Panc1 (cell line): Measurements from ENCODE around the gene SCAMP4. TPM values are rescaled to one million over a fixed set of nuclear protein-coding genes. Genes with fewer than 3 reads are reported as not detected.

ENCODE experiments used
- ATAC-seq: fragments of 200-7000 bp; cut with Tn5 transposase; 2 replicates; pipeline ENCODE4 v1.9.1; 2020; ENCODE audit warnings: mild to moderate bottlenecking, moderate library complexity
- BruUV-seq: library from RNA; stranded (reverse); fragments of 400-500 nt; replicated peaks from 2 replicates; lab custom pipeline; 2021; lab: Mats Ljungman, UMichigan
- CTCF ChIA-PET: fragments of 300-600 bp; sonication (Branson Sonifier 250); formaldehyde crosslinking; loops from one replicate; lab custom pipeline; 2022; ENCODE audit warnings: antibody characterized with exemption; lab: Charles Lee
- POLR2A ChIA-PET: fragments of 300-600 bp; sonication (Branson Sonifier 250); formaldehyde crosslinking; loops from one replicate; lab custom pipeline; 2022; ENCODE audit warnings: antibody characterized with exemption; lab: Charles Lee
- DNase-seq: peaks from one replicate; pipeline ENCODE4 v3.0.0-alpha.2; 2010; ENCODE audit warnings: low read depth, low spot score
- H3K27ac ChIP-seq: 2 replicates; pipeline ENCODE4 v1.5.1; 2011; ENCODE audit warnings: mild to moderate bottlenecking, low read length, inconsistent platforms
- H3K27me3 ChIP-seq: fragments of 200-500 bp; sonication (Bioruptor generic); 2 replicates; pipeline ENCODE4 v1.6.0; 2014; ENCODE audit warnings: low read length, inconsistent platforms; ENCODE audit not compliant: control insufficient read depth, insufficient read depth
- H3K36me3 ChIP-seq: fragments of 200-500 bp; sonication (Bioruptor generic); 2 replicates; pipeline ENCODE4 v1.5.1; 2014; ENCODE audit warnings: inconsistent platforms, mild to moderate bottlenecking, low read length, moderate library complexity; ENCODE audit not compliant: control insufficient read depth, insufficient read depth
- H3K4me1 ChIP-seq: 2 replicates; pipeline ENCODE4 v1.5.1; 2011; ENCODE audit warnings: inconsistent platforms, mild to moderate bottlenecking, low read length, moderate library complexity; ENCODE audit not compliant: control insufficient read depth, insufficient read depth
- H3K4me3 ChIP-seq, 2 experiments: 2 replicates each; pipeline ENCODE4 v1.5.1; 2011 to 2012; ENCODE audit warnings: low read depth in 2 of 2, low read length in 2 of 2, mild to moderate bottlenecking in 2 of 2, inconsistent platforms in 1 of 2, moderate library complexity in 1 of 2
- H3K9me3 ChIP-seq: fragments of 200-500 bp; sonication (Bioruptor generic); 2 replicates; pipeline ENCODE4 v1.5.1; 2014; ENCODE audit warnings: low read depth, mild to moderate bottlenecking, inconsistent platforms, low read length, moderate library complexity; ENCODE audit not compliant: control insufficient read depth, insufficient read depth
- POLR2AphosphoS5 ChIP-seq: IDR thresholded peaks from 2 replicates; pipeline ENCODE4 v1.6.1; 2012; ENCODE audit warnings: mild to moderate bottlenecking, low read depth, low read length, moderate library complexity
- SIN3A ChIP-seq: IDR thresholded peaks from 2 replicates; pipeline ENCODE4 v1.6.1; 2012; ENCODE audit warnings: low read depth, mild to moderate bottlenecking, low read length, moderate library complexity, borderline replicate concordance; ENCODE audit not compliant: insufficient read depth
- TCF7L2 ChIP-seq: IDR thresholded peaks from 2 replicates; pipeline ENCODE4 v1.6.1; 2011; ENCODE audit warnings: mild to moderate bottlenecking, low read depth, low read length, inconsistent platforms
- in situ Hi-C: cut with HindIII; loops from 2 replicates; pipeline ENCODE4 v1.10.0; 2016; ENCODE audit warnings: low sequenced_read_pairs, low pct_unique_long_range_greater_than_20kb
- intact Hi-C: fragments of 100-400 bp; cut with micrococcal nuclease; formaldehyde crosslinking; loops from one replicate; pipeline ENCODE4 v1.10.0; 2022; ENCODE audit not compliant: unreplicated experiment
- total RNA-seq: library from RNA; stranded (reverse); gene quantifications from one replicate; pipeline ENCODE4 v1.2.1, GENCODE V29; 2021; ENCODE audit not compliant: unreplicated experiment
- TF ChIP-seq, protein P1 (sequence below): fragments of 450-650 bp; IDR thresholded peaks from 2 replicates; pipeline ENCODE4 v1.5.1; 2017; ENCODE audit warnings: mild to moderate bottlenecking
- TF ChIP-seq, protein P2 (sequence below), 2 experiments: IDR thresholded peaks; 2 replicates each; pipeline ENCODE4 v1.6.1; 2011 to 2012; ENCODE audit warnings: low read depth in 2 of 2, control low read depth in 1 of 2, low read length in 1 of 2, mild to moderate bottlenecking in 1 of 2, moderate library complexity in 1 of 2; ENCODE audit not compliant: insufficient read depth in 1 of 2

The SCAMP4 gene
- total RNA-seq, 1 experiment from 2014 or later = 98.4 TPM

DNA sequence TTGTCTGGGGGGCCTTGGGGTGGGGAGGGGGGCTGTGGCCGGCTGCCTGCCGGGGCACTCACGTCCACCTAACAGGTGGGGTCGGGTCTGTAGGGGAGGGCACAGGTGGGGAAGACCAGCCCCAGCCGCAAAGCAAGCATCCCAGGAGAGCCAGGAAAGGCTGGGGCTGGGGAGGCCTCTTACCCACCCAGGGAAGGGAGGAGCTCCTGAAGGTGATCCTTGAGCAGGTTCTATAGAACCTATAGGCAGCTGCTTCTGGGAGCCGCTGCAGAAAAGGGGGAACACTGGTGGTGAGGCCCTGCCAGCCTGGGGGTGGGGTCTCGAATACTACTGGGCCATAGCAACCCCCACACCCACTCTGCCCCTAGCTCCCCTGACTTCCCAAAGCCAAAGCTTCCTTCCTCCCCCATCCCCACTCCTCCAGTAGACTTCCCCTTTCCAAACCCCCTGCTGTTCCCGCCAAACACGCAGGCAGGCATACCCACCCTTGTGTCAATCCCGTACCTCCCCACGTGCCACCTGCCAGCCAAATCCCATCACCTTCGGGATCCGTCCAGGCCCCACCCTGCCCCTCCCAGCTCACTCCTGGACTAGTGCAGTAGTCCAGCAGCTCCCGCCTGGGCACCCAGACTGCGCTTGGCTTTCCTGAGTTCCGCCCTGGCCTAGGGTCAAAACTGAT, 47.4 kb upstream of the SCAMP4 start:
- intact Hi-C loops = no loop called here
- TF ChIP-seq TCF7L2 = no peak
- TF ChIP-seq, protein P1, sequence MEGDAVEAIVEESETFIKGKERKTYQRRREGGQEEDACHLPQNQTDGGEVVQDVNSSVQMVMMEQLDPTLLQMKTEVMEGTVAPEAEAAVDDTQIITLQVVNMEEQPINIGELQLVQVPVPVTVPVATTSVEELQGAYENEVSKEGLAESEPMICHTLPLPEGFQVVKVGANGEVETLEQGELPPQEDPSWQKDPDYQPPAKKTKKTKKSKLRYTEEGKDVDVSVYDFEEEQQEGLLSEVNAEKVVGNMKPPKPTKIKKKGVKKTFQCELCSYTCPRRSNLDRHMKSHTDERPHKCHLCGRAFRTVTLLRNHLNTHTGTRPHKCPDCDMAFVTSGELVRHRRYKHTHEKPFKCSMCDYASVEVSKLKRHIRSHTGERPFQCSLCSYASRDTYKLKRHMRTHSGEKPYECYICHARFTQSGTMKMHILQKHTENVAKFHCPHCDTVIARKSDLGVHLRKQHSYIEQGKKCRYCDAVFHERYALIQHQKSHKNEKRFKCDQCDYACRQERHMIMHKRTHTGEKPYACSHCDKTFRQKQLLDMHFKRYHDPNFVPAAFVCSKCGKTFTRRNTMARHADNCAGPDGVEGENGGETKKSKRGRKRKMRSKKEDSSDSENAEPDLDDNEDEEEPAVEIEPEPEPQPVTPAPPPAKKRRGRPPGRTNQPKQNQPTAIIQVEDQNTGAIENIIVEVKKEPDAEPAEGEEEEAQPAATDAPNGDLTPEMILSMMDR = no peak

DNA sequence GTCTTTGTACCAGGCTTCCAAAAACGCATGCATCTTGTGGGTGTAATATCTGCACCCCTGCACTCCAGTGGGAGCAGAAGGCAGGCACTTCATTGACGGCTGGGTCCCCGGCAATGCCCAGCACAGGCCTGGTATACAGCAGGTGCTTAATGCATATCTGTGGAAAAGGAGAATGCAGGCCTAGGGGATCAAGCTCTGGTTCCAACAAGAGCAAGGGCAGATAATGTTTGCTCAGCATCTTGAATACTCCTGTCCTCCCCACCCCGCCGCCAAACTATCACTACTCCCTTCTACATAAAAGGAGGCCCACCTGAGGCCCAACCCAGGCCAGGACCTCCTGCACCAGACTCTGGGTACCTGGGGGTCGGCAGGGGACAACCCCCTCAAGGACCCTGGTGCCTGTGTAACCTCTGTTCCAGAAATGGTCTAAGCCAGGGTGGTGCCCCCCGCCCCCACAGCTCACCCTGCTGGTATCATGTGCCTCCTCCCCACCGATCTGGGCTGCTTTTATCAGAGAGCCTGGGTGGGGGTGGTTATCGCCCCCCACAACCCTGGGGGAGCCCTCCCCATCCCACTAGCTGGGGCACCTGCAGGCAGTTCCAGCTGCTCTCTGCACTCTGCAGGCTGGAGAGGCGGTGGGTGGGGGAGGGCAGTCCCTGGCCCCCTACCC, 46.7 kb upstream of the SCAMP4 start:
- in situ Hi-C loops (no loop called here), intact Hi-C loops (no loop called here)
- no TSS peak for BruUV-seq
- peak overlapping the region in 1 of 2 experiments; percentile 76; a peak in 1 of 4 replicates for H3K4me3 ChIP-seq
- H3K27me3 ChIP-seq = no peaks in the 10 kb centered on the region
- peaks cover 32% of the 10 kb centered on the region for H3K4me1 ChIP-seq
- DNase-seq (no peak), ATAC-seq (no peak)
- ChIA-PET POLR2A (no interaction called here), CTCF (interaction anchor here (0.6 kb wide), 1 partner anchor 15 kb away, joined by 7 read pairs; no protein-coding TSS in a partner anchor)
- H3K27ac ChIP-seq = peak overlapping the region; percentile 77; the same call in 1 of the 2 replicates
- TF ChIP-seq, protein P2, sequence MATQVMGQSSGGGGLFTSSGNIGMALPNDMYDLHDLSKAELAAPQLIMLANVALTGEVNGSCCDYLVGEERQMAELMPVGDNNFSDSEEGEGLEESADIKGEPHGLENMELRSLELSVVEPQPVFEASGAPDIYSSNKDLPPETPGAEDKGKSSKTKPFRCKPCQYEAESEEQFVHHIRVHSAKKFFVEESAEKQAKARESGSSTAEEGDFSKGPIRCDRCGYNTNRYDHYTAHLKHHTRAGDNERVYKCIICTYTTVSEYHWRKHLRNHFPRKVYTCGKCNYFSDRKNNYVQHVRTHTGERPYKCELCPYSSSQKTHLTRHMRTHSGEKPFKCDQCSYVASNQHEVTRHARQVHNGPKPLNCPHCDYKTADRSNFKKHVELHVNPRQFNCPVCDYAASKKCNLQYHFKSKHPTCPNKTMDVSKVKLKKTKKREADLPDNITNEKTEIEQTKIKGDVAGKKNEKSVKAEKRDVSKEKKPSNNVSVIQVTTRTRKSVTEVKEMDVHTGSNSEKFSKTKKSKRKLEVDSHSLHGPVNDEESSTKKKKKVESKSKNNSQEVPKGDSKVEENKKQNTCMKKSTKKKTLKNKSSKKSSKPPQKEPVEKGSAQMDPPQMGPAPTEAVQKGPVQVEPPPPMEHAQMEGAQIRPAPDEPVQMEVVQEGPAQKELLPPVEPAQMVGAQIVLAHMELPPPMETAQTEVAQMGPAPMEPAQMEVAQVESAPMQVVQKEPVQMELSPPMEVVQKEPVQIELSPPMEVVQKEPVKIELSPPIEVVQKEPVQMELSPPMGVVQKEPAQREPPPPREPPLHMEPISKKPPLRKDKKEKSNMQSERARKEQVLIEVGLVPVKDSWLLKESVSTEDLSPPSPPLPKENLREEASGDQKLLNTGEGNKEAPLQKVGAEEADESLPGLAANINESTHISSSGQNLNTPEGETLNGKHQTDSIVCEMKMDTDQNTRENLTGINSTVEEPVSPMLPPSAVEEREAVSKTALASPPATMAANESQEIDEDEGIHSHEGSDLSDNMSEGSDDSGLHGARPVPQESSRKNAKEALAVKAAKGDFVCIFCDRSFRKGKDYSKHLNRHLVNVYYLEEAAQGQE (IDR thresholded peaks at IDR 0.05; ENCODE audit: insufficient read depth in 1 of 2, low read depth in 2 of 2, low read length in 1 of 2) = no peak
- TF ChIP-seq POLR2AphosphoS5 = no peak
- no peak for TF ChIP-seq TCF7L2
- TF ChIP-seq, protein P1 = no peak
- TF ChIP-seq SIN3A = no peak
- no peaks in the 10 kb centered on the region for H3K9me3 ChIP-seq
- peaks cover 5% of the 10 kb centered on the region; the same call in 1 of the 2 replicates for H3K36me3 ChIP-seq

More for the DNA sequence above, 47.4 kb upstream of the SCAMP4 start:
- H3K27me3 ChIP-seq = no peaks in the 10 kb centered on the region
- ATAC-seq (no peak), DNase-seq (no peak)
- no peaks in the 10 kb centered on the region for H3K9me3 ChIP-seq
- ChIA-PET POLR2A (no interaction called here), CTCF (interaction anchor here (0.6 to 0.7 kb wide), 2 partner anchors 11 to 189 kb away, joined by 3 to 11 read pairs; no protein-coding TSS in a partner anchor)
- peak overlapping the region; percentile 77 for H3K27ac ChIP-seq
- peaks cover 5% of the 10 kb centered on the region; the same call in 1 of the 2 replicates for H3K36me3 ChIP-seq
- no TSS peak for BruUV-seq
- in situ Hi-C loops = no loop called here
- peaks cover 40% of the 10 kb centered on the region for H3K4me1 ChIP-seq
- peak overlapping the region in 1 of 2 experiments; percentile 44; a peak in 2 of 4 replicates for H3K4me3 ChIP-seq
